ENCODE results near the gene BCAP31.

GRCh38 chrX:153674219-153674851 lies 49.9 kb downstream of the BCAP31 start:
- TF ChIP-seq, protein P1, sequence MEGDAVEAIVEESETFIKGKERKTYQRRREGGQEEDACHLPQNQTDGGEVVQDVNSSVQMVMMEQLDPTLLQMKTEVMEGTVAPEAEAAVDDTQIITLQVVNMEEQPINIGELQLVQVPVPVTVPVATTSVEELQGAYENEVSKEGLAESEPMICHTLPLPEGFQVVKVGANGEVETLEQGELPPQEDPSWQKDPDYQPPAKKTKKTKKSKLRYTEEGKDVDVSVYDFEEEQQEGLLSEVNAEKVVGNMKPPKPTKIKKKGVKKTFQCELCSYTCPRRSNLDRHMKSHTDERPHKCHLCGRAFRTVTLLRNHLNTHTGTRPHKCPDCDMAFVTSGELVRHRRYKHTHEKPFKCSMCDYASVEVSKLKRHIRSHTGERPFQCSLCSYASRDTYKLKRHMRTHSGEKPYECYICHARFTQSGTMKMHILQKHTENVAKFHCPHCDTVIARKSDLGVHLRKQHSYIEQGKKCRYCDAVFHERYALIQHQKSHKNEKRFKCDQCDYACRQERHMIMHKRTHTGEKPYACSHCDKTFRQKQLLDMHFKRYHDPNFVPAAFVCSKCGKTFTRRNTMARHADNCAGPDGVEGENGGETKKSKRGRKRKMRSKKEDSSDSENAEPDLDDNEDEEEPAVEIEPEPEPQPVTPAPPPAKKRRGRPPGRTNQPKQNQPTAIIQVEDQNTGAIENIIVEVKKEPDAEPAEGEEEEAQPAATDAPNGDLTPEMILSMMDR (conservative IDR thresholded peaks at IDR 0.05; ENCODE audit: low read depth, low read length): no peak
- no peak for TF ChIP-seq EZH2 (IDR thresholded peaks at IDR 0.05; ENCODE audit: borderline replicate concordance, low read depth, low read length, poor library complexity, severe bottlenecking)
